ENCODE data around the gene RAD51B.
"Not testable (repeated sequence)": the region's sequence is repeated elsewhere in the genome, so short reads cannot be mapped to it uniquely, and the experiment has no call there.

The RAD51B gene

GRCh38 chr14:68112442-68112841 lies 292.9 kb downstream of the RAD51B start:
- DNase-seq (ENCODE audit: low read depth in 2 of 2), result no peak

GRCh38 chr14:68113343-68113930 lies 293.9 kb downstream of the RAD51B start:
- no peak for DNase-seq (ENCODE audit: low read depth in 2 of 2)

- not testable (repeated sequence) for DNase-seq (ENCODE audit: low read depth in 2 of 2)
Observed at GRCh38 chr14:68115952-68116351, 296.4 kb downstream of the RAD51B start.

GRCh38 chr14:68122651-68123050 lies 303.1 kb downstream of the RAD51B start:
- DNase-seq (ENCODE audit: low read depth in 2 of 2), result no peak

GRCh38 chr14:68124050-68124449 lies 304.5 kb downstream of the RAD51B start:
- DNase-seq (ENCODE audit: low read depth in 2 of 2), result no peak

DNA sequence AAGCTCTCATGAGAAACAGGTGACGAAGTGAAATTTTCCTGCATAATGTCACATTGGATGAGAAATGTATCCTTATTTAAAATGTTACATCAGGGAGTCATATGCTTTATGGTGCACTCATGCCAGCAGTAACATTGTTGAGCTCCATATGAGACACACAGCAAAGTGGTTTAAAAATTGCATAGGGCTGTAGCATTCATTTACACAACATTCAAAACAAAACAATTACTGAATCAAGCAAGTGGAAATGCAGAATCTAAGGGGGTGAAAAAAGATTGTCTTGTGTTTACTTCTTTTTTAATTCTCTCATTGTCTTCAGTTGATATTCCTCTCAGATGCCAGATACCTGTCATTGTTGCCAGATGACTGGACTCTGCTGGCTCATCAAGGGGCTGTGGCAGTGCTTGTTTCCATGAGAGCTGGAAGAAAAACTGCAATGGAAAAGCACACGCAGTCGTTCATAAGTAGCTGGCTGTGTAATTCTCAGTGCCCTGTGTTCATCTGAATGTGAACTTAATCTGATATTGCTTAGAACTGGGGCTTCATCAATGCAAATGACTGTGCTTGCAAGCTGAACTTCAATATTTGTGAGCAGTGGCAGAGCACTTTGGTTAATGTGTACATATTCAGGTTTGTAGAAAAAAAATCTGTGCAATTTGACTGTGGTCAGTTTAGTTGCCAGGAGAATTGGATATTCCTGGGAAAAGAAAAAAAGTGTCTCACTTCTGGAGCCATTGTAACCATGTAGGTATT lies 305.6 kb downstream of the RAD51B start:
- no peak for DNase-seq (ENCODE audit: low read depth in 2 of 2)

GRCh38 chr14:68127166-68127565 lies 307.6 kb downstream of the RAD51B start:
- DNase-seq (ENCODE audit: low read depth in 2 of 2), result no peak

DNA sequence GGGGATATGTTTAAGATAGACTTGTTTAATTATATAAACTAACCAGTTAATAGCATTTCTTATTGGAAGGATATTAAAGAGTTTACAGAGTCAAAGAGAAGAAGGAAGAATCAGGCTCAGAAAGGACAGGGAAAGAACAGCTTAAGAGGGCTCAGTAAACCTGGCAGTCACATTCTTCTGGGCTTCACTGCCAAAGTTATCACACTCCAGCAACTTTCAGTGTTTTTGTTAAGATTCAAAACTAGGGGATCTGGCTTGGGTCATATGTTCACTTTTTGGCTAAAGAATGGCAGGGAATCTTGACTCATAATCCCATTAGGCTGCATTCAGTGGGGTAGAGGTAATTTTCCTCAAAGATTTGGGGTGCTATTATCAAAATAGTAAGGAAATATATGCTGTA lies 312.3 kb downstream of the RAD51B start:
- no peak for DNase-seq (ENCODE audit: low read depth in 2 of 2)

DNA sequence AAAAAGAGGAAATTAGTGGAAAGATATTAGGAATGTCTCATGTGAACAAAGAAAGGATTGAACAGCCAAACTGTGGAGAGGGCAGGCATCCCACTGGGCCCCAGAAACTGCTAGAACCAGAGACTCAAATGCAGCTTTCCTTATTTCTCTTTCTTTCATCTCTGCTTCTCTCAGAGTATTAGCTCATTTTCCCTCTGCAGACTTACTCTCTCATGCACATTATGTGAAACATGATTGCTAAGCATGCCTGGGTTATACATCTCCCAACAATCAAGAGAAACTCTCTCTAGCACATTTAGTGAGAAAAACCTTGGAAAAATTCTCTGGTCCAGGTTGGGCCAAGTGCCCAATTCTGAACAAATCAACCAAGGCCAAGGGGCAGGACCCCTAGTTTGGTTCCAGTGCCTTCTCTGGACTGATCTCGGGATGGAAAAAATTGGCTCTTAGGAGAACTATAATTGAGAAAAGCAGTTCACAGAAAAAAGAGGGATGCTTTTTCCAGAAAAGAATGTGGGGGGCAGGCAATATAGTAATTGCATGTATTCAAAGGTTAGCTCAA lies 313.1 kb downstream of the RAD51B start:
- no peak for DNase-seq (ENCODE audit: low read depth in 2 of 2)

DNA sequence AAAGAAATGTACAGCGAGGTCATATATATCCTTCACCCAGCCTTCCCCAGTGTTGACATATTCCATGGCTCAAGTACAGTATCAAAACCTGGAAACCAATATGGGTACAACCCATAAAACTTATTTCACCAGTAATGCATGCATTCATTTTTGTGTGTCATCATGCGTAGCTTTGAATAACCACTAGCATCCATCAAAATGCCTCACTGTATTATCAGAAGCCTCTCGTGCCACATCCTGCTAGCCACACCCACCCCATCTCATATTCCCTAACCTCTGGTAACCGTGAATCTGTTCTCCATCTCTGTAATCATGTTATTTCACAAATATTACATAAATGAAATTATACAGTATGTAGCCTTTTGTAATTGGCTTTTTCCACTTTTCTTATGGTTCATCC lies 314.3 kb downstream of the RAD51B start:
- DNase-seq (ENCODE audit: low read depth in 2 of 2), result no peak

DNA sequence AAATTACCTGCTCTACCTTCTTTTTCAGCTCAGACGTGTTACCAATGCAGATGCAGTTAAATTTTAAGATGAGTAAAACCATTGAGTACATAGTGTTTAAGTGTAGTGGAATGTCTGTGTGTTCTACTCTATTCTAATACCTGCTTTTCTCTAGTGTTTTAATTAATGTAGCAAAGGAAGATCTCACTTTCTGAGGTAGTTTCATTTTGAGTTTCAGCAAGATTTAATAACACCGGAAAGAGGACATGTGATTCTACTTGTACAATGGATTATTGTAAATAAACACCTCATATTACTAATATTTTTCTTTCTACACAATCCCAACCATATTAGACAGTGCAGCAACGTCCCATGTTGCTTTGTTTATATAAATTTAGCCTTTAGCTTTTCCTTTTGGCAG lies 315.4 kb downstream of the RAD51B start:
- DNase-seq (ENCODE audit: low read depth in 2 of 2), result no peak

GRCh38 chr14:68135566-68135965 lies 316.0 kb downstream of the RAD51B start:
- no peak for DNase-seq (ENCODE audit: low read depth in 2 of 2)

GRCh38 chr14:68137704-68138619 lies 318.4 kb downstream of the RAD51B start:
- DNase-seq (ENCODE audit: low read depth in 2 of 2), result no peak

DNA sequence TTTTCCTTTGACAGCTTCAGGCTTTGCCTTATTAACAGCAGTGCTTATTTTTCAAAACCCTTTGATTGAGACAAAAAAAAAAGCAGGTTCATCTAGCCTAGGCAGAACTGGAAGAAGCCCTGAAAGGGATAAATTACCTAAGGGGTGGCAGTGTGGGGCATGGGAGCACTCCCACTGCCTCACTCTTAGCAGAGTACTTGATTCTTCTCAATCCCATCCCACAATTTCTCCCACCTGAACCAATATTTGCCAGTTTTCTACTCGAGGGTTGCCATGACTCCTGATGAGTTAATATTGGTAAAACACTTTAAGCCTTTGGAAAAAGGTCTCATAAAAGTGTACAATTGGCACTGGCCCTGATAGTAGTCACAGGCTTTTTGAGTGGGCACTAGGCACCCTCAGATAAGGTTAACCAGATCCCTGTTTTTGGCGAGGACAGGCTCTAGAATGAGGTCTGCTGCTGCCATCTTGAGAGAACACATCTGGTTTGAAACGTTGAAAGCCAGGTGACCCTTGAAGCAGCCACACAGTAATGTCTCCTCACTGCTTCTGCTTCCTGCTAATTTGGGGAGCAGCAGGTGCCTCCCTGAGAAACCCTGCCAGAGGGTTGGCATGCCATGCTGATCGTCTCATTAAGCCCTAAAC lies 320.0 kb downstream of the RAD51B start:
- no peak for DNase-seq (ENCODE audit: low read depth in 2 of 2)

- no peak for DNase-seq (ENCODE audit: low read depth in 2 of 2)
Observed at GRCh38 chr14:68140076-68140741, 320.6 kb downstream of the RAD51B start.

DNA sequence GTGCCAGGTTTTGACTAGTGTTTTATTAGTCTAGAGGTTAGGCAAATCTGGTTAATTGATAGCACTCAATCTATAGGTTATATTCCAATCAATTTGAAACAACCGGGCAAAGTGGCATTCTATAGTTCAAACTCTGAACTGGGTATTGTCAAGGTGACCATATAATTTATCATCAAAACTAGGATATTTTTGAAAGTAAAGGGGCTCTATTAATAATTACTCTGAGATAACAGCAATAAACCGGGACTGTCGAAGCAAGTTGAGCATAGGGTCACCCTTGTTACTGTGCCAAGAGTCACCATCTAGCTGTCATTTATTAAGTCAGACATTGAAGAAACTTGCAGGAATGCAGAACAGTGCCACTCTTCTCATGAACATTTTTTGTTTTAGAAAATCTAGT lies 321.2 kb downstream of the RAD51B start:
- no peak for DNase-seq (ENCODE audit: low read depth in 2 of 2)

- no peak for DNase-seq (ENCODE audit: low read depth in 2 of 2)
Observed at GRCh38 chr14:68141281-68142088, 321.9 kb downstream of the RAD51B start.

GRCh38 chr14:68143341-68143841 lies 323.8 kb downstream of the RAD51B start:
- no peak for DNase-seq (ENCODE audit: low read depth in 2 of 2)

DNA sequence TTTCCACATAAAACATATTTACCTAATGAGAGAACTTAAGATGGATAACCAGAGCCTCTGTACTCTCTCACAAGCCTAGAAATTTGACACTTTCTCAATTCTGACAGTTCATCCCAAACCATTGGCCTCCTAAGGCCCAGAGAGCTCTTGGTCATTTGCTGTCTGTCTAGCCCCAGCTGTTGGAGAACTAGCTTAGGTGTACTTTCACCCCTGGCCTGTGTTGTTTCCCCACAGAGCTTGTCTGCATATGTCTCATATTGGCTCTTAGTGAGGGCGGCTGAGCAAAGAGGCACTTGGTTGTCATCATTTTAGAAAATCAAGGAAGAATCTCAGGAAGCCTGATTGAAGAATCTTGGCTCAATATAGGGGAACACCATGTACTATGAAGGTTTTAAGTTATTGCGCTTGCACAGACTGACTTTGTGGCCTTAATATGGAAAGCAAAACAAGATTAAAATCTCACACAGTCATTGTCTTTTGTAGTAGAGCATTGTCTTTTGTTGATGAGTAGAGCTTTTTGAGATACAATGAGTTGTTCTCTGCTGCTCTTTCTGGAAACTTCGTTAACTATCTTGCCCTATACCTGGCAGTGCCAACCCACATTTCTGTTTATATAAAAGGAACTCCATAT lies 324.6 kb downstream of the RAD51B start:
- no peak for DNase-seq (ENCODE audit: low read depth in 2 of 2)

- no peak for DNase-seq (ENCODE audit: low read depth in 2 of 2)
Observed at GRCh38 chr14:68145036-68145435, 325.5 kb downstream of the RAD51B start.

Measured in stimulated activated CD8-positive, alpha-beta memory T cell treated with anti-CD3 and anti-CD28 coated beads, Interleukin-2, amount 100 ng/mL, for 48 hours (primary cell).